Chondrocyte (in vitro differentiated cells): ENCODE measurements around the gene SERINC5. TPM values are rescaled to one million over a fixed set of nuclear protein-coding genes. Genes with fewer than 3 reads are reported as not detected.

Experiments
- DNase-seq: peaks from one replicate; pipeline ENCODE4 v3.0.0; 2021; ENCODE audit warnings: mixed read lengths, low spot score
- H3K27ac Mint-ChIP-seq: one replicate; pipeline ENCODE4 v1.8.0; 2021; ENCODE audit warnings: mild to moderate bottlenecking, moderate library complexity, mixed read lengths; ENCODE audit not compliant: unreplicated experiment
- H3K27me3 Mint-ChIP-seq: 2 replicates; pipeline ENCODE4 v1.8.0; 2021; ENCODE audit warnings: low read depth, mixed read lengths
- H3K36me3 Mint-ChIP-seq: 2 replicates; pipeline ENCODE4 v1.8.0; 2021; ENCODE audit warnings: low read depth, mixed read lengths
- H3K4me1 Mint-ChIP-seq: 2 replicates; pipeline ENCODE4 v1.8.0; 2021; ENCODE audit warnings: low read depth, mild to moderate bottlenecking, mixed read lengths
- H3K4me3 Mint-ChIP-seq: one replicate; pipeline ENCODE4 v1.8.0; 2021; ENCODE audit warnings: mild to moderate bottlenecking, moderate library complexity, mixed read lengths; ENCODE audit not compliant: unreplicated experiment
- H3K9me3 Mint-ChIP-seq: 2 replicates; pipeline ENCODE4 v1.8.0; 2021; ENCODE audit warnings: low read depth, mixed read lengths
- CTCF ChIP-seq: fragments of 200-600 bp; sonication (generic); IDR thresholded peaks from 2 replicates; pipeline ENCODE4 v1.5.0; 2021; ENCODE audit warnings: antibody characterized with exemption, mild to moderate bottlenecking, moderate library complexity
- total RNA-seq: library from RNA; stranded (reverse); gene quantifications from 3 replicates; pipeline ENCODE4 v1.2.1, GENCODE V29; 2021

The SERINC5 gene
- total RNA-seq, 1 donor from 2014 or later, result 41.5 TPM

GRCh38 chr5:80240368-80240986 is 15.4 kb downstream of the SERINC5 start:
- DNase-seq, result no peak
- Mint-ChIP-seq H3K36me3 (peaks cover 6% of the 10 kb centered on the region), H3K27ac (peak overlapping the region; percentile 76), H3K4me1 (peaks cover 37% of the 10 kb centered on the region), H3K27me3 (no peaks in the 10 kb centered on the region), H3K4me3 (no peak overlapping the region), H3K9me3 (peaks cover 8% of the 10 kb centered on the region)
- TF ChIP-seq CTCF, result no peak

GRCh38 chr5:80239680-80240367 is 16.0 kb downstream of the SERINC5 start:
- peaks cover 6% of the 10 kb centered on the region for H3K36me3 Mint-ChIP-seq
- no peaks in the 10 kb centered on the region for H3K27me3 Mint-ChIP-seq
- H3K4me1 Mint-ChIP-seq, result peaks cover 32% of the 10 kb centered on the region
- DNase-seq, result no peak
- peak overlapping the region; percentile 76 for H3K27ac Mint-ChIP-seq
- TF ChIP-seq CTCF, result no peak
- H3K9me3 Mint-ChIP-seq, result peaks cover 8% of the 10 kb centered on the region
- H3K4me3 Mint-ChIP-seq, result no peak overlapping the region

- TF ChIP-seq CTCF, result no peak
- Mint-ChIP-seq H3K4me3 (no peak overlapping the region), H3K9me3 (peaks cover 8% of the 10 kb centered on the region), H3K27ac (peak overlapping the region; percentile 76), H3K4me1 (peaks cover 30% of the 10 kb centered on the region), H3K36me3 (peaks cover 6% of the 10 kb centered on the region), H3K27me3 (no peaks in the 10 kb centered on the region)
- no peak for DNase-seq
Measured at GRCh38 chr5:80238778-80239679, 16.8 kb downstream of the SERINC5 start.

GRCh38 chr5:80238097-80238496 is 17.8 kb downstream of the SERINC5 start:
- peaks cover 6% of the 10 kb centered on the region for H3K36me3 Mint-ChIP-seq
- DNase-seq, result no peak
- TF ChIP-seq CTCF, result no peak
- H3K4me3 Mint-ChIP-seq, result no peak overlapping the region
- H3K4me1 Mint-ChIP-seq, result peaks cover 30% of the 10 kb centered on the region
- H3K9me3 Mint-ChIP-seq, result peaks cover 6% of the 10 kb centered on the region
- no peaks in the 10 kb centered on the region for H3K27me3 Mint-ChIP-seq
- H3K27ac Mint-ChIP-seq, result no peak overlapping the region

- no peak overlapping the region for H3K4me3 Mint-ChIP-seq
- TF ChIP-seq CTCF, result no peak
- peaks cover 5% of the 10 kb centered on the region for H3K36me3 Mint-ChIP-seq
- peaks cover 3% of the 10 kb centered on the region for H3K9me3 Mint-ChIP-seq
- no peak for DNase-seq
- peaks cover 30% of the 10 kb centered on the region for H3K4me1 Mint-ChIP-seq
- no peaks in the 10 kb centered on the region for H3K27me3 Mint-ChIP-seq
- H3K27ac Mint-ChIP-seq, result no peak overlapping the region
Measured at GRCh38 chr5:80237243-80237642, 18.6 kb downstream of the SERINC5 start.
